Skin of body (tissue), 2 donors: ENCODE data around the gene GNA12. TPM values are rescaled to one million over a fixed set of nuclear protein-coding genes. Genes with fewer than 3 reads are reported as not detected.

Experiments
- DNase-seq: peaks from one replicate; lab custom pipeline; 2025; lab: John Stamatoyannopoulos, UW
- total RNA-seq: library from RNA; depleted of rRNA; stranded (reverse); fragments of >200 nt; gene quantifications from one replicate; pipeline ENCODE4 v1.2.3, GENCODE V29; 2014

GNA12 gene
- total RNA-seq, 1 donor from 2014 or later: 10.8 TPM

DNA sequence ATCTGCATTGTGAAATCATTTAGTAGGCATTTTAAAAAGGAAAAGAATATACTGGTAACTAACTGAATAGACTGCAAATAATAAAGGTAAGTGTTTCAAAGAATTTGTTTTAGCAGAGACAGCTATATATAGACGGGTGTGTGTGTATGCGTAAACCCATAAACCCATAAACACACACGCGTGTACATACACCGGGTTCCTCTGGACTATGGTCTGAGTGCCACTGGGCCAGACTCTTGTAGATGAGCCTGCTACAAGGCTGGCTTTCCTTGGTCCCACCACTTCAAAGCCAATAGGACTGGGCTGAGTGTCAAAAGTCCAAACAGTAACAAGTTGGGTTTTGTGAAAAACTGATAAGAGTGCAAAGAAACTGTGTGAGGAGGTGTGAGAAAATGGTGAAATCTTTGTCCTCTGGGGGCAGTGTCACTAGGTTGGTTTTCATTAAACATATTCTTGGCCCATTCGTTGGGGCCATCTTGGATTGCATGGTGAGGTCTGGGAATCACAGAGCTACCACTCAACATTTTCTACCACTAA is 39.8 kb downstream of the GNA12 start:
- no peak for DNase-seq

DNA sequence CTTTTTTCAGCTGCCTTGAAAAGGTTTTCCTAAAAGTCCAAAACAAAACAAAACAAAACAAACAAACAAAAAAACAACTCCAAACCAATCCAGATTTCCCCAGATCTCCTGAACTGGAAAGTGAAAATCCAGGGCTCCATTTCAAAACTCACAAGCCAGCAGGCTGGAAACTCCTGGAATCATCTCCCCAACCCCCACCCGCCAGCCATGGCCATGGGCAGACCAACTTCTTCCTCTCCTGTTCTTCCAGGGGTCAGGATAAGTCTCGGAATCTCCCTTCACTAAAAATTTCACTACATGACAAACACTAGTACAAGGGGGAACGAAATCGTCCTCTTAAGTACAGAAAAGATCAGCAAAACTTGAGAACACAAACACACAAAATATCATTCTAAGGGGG is 40.4 kb downstream of the GNA12 start:
- no peak for DNase-seq

DNA sequence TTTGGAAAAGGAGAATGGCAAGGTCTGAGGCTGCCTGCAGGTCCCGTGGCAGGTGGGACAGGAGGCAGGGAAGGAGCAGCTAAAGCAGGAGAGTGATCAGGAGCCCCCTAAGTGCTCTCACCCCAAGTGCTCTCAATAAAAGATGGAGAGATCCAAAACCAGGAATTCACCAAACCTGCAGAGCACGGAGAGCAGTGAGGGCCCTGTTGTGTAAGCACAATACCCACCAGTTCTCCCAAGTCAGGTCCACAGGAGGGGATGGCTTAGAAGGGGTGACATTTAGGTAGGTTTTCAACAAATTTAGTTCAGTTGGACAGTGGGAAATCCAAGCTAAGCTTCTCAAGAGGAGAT is 40.8 kb downstream of the GNA12 start:
- no peak for DNase-seq

DNA sequence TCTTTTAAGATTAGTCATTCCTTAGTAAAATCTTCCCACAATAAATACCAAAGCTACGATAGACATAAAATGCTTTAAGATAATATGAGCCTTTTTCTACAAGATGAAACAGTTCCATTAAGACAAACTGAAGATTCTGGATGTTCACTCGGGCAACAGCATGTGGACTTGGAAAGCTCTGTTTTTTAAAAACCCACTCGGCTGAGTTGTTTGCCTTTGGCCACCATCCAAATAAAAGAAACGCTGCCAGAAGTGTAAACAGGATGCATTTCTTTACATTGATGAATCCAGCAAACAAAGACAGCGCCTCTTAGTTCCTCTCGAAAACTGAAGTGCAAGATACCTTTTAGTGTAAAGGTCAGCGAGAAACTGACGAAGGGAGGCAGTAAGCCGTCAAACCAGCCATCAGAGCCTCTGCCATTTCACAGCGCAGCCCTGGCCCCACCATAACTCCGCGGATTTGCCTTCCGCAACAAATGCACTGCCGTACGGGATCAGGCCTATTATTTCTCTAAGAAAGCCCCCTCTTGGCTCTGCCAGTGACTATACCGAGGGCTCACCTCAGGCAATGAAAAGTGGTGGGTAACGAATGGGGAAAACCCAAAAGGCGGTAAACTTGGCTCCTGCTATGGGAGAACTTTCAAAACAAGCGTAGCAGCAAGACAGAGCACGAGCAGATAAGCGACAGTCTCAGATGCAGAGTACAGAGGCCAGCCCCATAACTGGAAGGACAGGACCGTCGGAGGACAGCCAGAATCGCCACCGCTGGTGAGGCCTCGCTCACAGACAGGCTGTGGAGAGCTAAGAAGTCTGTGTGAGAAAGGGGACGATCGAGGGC is 41.4 kb downstream of the GNA12 start:
- DNase-seq: peak; percentile 14

DNA sequence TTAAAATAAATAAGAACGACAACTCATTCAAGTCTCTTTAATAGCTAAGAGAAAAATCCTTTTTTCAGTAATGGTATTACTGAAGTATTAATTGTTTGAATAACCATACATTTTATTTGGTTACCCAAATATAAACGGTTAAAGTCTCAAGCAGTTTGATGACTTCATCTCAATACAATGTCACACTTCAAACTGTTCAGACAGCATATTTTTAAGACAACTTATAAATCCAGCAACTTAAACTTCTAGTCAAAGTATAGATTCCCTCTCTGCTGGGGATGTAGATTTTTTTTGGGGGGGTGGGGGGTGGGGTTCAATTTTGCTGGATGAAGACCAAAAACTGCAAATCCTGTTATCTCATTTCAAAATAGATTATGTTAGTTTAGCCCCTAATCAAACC is 42.0 kb downstream of the GNA12 start:
- DNase-seq: peak; percentile 55

DNA sequence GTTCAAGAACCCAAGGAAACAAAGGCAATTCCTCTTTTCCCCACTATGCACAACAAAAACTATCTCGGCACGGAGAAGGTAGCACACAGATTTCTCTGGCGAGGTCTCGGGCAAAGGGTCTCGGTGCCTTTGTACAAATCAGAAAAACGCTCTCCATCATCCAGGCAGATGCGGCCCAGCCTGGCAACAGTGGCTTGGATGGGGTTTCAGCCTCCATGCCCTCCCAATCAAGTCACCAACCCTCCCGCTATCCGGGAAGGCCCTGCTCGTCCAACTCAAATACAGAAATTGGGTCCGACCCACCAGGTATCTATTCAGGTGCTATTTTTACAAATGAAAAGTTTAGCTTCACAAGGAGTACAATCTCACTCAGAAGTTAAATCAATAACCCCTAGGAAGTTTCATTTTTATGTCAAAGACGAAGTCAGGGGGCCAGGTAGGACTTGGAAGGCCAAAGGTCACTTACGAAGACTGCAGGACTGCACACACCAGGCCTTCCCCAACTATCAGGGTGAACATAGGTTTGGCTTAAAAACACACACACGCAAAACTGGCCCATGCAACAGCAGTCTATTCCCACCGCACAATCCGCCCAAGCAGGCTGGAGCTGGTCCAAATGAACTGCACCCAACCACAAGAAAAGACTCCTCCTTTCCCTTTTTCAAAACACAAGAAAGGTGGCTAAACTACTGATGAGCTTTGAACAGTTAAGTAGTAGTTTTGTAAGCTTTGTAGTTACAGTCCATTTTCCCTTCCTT is 43.0 kb downstream of the GNA12 start:
- peak; percentile 35 for DNase-seq

DNA sequence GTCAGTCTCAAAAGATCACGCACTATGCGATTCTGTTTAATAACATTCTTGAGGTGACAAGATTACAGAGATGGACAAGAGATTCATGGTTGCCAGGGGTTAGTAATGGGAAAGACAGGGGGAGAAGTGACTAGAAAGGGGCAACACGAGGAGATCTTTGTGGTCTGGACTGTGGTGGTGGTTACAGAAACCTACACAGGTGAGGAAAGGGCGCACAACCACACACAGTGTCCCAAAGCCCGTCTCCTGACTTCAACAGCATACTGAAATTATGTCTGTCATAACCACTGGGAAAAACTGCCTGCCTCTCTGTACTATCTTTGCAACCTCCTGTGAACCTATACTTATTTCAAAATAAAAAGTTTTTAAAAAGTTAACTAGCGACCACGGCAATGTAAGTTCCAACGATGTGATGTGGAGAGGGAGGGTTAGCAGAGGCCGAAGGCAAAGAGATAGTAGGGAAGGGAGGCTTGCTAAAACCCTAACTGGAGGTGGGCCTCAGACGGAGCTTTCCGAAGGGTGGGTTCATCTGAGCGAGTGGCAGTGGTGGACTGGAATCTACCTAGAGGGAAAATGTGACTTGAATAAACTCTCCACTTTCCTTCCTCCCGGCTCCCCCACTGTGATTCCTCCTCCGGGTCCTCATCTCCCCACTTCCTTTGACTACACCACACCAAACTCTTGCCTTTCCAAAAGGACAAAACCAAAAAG is 43.7 kb downstream of the GNA12 start:
- no peak for DNase-seq

DNA sequence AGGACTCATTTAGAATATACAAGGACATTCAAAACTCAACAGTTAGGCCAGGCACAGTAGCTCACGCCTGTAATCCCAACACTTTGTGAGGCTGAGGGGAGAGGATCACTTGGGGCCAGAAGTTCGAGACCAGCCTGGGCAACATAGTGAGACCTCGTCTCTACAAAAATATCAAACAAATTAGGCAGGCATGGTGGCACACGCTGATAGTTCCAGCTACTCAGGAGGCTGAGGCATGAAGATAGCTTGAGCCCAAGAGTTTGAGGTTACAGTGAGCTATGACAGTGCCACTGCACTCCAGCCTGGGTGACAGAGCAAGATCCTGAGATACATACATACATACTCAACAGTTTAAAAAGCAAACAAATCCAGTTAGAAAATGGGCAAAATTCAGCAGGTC is 44.9 kb downstream of the GNA12 start:
- DNase-seq: no peak

DNA sequence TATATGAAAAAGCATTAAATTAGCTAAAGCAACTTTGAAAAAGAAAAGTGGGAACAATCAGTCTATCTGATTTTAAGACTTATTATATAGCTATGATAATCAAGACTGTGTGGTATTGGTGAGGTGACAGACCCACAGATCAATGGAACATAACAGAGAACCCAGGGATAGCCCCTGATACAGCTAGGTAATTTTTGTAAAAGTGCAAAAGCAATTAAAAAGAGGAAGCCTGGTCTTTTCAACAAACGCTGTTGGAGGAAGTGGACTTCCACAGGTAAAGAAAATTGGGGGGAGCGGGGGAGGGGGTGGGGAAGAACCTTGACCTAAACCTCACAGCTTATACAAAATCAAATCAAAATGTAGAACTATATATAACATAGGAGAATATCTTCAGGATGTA is 45.4 kb downstream of the GNA12 start:
- DNase-seq: no peak

DNA sequence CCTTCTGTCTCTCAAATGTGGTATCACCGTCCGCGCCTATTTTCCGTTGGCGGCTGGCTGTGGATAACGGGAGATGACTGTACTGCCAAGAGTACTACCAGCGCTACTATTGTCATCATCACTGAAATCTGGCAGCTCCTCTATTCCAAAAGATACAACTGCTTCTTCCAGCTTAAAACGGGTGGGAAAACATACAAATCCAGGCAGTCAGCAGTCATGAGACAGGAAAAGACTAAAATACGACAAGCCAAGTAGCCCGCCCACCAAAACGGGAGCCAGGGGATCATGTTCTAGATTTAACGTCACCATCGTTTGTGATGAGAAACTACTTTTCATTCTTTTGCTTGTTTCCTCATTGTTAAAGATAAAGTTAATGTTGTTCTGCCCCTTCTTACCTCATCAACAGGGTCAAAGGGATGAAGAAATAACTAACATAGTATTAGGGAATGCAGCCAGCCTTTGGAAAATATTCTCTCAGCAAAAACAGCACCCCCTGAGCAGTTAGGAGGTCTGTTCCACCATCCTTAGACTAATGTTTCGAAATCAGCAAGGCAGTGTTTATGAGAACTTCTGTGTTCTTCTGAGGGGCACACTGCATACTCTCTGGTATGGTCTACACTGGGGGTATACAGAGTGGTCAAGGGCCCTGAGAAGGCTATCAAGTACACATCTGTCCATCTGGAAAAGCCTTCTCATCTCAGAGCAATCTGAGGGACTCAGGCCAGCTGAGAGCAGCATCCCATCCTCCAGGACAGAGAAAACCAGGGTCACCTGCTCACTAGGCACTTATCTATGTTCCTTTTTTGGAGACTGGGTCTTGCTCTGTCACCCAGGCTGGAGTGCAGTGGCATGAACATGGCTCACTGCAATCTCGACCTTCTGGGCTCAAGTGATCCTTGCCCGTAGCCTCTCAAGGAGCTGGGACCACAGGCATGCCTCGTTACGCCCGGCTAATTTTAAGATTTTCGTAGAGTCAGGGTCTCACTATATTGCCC is 47.5 kb downstream of the GNA12 start:
- DNase-seq: peak; percentile 51

DNA sequence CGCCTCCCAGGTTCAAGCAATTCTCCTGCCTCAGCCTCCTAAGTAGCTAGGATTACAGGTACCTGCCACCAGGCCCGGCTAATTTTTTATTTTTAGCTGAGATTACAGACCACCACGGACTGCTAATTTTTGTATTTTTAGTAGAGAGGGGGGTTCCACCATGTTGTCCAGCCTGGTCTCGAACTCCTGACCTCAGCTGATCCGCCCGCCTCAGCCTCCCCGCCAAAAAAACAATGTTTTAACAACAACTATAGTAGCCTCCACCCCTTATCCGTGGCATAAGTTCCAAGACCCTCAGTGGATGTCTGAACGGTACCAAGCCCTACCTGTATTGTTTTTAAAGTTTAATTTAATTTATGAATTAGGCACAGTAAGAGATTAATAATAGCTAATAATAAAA is 48.2 kb downstream of the GNA12 start:
- no peak for DNase-seq

DNA sequence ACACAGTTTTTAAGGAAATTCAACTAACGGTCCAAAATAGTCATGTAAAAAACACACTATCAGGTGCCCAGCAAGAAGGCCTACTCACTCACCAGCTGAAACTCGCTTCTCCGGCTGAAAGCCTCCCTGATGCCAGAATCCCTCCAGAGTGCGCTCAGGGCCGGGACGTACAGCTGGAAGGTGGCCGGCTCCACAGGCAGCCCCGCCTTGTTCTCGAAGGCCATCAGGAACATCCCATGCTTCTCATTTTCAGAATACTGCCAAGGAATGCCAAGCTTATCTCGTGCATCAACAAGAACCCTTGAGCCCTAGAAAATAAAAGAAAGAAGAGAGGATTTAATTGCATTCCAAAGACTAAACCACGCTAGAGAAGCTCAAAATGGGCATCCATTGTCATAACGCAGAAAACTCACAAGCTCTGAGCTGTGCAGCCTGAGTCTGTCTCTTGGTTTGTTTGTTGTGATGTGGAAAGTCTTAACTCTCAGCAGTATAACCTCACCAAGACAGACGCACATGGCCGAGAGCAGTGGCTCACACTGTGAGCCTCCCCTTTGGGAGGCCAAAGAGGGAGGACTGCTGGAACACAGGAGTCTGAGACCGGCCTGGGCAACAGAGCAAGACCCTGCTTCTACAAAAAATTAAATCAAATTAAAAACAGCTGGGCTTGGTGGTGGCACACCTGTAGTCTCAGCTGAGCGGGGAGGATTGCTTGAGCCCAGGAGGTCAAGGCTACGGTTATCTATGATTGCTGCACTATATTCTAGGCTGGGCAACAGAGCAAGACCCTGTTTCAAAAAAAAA is 49.1 kb downstream of the GNA12 start:
- no peak for DNase-seq

DNA sequence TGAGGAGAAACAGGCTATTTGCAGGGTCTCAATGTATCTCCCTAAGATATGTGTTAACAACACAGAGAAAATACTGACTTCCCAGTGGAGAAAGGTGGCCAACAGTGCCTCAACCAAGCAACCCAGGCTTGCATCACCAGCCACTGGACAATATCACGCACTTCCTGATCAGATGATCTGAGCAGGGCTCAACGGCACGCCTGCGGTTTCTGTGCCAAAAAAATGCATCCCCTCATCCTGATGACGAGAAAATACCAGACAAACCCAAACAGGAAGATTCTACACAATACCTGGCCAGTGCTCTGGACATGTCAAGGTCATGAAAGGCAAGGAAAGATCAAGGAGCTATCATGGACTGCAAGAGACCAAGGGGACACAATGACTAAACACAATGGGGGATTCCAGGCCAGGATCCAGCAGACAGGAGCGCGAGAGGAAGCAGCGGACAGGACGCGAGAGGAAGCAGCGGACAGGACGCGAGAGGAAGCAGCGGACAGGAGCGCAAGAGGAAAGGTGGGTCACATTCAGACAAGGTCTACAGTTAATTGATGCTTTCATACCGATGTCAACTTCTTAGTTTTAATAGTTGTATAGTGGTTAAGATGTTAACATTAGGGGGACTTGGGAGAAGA is 51.1 kb downstream of the GNA12 start:
- DNase-seq: no peak

DNA sequence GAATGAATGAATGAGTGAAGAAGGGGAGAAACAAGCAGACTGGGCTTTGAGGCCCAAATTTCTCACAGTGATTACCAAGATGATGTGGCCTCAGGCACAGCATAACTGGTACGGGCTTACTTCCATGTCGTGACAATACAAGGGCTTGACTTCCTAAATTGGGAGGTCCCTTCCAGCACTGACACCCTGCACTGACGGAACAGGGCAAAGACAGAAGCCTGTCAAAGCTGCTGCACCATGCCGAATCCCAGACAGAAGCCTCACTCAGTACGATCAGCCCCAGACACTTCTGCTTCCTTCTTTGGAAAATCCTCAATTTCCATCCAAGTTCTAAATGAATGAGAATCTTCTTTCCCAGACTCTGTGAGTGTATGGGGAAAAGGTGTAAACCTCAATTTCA is 51.9 kb downstream of the GNA12 start:
- DNase-seq: no peak

DNA sequence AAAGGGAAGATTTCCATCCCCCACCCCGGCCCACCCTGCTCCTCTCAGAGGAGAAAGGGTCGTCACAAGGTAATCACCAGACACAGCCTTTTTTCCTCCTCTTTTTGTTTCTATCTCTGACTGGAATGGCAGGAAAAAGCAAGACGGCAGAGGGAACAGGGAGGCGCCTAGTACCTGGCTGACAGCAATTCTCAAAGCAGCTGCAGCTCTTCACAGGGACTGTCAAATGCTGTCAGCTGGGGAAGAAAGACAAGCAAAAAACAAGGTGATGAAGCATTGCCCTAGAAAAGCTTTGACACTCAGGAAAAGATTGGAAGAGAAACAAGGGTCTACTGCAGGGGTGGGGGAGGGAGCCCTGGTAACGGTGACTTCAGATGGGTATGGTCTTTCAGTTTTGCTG is 52.7 kb downstream of the GNA12 start:
- no peak for DNase-seq

DNA sequence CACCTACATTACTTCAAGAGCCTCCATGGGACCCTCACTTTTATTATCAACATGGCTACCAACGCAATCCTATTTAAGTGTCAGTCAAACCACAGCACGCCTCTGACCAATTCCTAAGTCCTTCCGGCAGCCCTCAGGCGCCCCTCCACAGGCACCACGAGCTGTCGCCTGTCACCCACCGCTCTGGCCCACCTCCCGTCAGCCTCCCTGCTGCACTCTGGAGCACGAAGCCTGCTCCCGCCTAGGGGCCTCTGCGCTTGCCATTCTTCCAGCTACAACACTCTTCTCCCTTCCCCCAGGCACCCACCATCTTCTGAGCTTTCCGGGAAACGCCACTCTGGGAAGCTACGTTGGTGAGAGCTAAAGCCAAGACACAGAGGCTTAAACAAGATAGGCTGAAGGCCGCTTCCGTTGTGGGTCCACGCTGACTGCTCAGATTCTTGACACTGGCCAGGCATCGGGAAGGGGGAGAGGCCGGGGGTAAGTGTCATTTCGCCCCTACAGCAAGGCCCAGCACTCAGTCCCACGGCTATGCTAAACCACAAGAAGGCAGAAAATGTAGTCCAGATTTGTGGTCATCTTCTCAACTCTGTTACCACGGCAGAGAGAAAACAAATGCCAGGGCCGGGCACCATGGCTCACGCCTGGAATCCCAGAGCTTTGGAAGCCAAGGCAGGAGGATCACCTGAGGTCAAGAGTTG is 56.7 kb downstream of the GNA12 start:
- DNase-seq: no peak

DNA sequence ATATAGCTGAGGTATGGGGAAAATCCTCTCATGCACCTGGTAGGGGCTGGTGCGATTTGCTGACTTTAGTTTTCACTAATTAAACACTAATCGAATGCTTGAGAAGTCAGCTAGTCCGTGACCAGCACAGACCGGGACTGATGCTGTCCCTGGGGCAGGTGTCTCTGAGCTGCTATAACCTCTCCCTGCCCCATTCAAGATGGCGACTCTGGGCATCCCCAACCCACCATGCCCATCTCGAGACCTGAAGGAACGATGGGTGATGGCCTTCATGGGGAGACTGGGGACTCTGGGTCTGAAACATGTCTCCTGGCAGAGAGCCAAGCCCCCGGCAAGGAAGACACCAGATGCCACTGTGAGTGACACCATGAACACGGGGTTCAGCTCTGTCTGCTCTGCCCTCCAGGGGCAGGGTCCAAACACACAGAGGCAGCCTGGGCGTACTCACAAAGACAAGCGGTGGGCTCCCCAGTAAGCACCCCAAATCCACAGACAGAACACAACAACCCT is 57.4 kb downstream of the GNA12 start:
- no peak for DNase-seq

DNA sequence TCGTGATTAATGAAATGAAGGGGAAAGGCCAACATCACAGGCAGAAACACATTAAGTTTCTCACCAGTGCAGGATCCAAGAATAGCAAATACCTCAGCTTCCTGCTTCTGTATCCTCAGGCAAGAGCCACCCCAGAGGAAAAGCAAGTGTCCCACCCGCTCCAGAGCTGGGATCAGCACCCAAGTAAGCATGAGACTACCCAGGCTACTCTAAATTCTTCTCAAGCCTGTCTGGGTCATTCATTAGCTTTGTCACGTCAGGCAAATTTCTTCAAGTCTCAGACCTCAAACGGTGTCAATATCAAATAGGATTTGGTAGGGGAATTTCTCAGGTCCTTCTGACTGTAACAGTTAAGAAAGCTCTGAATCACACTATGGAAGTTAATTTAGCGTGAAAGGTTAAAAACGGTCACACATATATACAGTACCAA is 59.0 kb downstream of the GNA12 start:
- DNase-seq: no peak

DNA sequence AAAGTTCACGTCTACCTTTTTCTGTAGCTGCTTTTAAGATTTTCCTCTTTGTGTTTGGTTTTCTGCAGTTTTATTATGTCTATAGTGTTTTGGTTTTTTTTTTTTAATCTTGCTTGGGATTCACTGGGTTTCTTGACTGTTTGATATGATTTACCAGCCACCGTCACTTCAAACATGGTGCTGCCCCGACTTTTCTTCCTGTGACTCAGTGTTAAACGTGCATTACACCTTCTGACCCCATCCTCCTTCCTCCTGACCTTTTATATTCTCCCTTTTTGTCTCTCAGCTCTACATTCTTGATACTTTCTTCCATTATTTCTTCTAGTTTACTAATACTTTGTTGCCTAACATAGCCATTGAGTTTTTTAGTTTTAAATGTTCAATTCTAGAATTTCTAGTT is 61.5 kb downstream of the GNA12 start:
- no peak for DNase-seq
